ENCODE results near the gene KRT6A.
"Not testable (repeated sequence)": the region's sequence is repeated elsewhere in the genome, so short reads cannot be mapped to it uniquely, and the experiment has no call there.

KRT6A gene

DNA sequence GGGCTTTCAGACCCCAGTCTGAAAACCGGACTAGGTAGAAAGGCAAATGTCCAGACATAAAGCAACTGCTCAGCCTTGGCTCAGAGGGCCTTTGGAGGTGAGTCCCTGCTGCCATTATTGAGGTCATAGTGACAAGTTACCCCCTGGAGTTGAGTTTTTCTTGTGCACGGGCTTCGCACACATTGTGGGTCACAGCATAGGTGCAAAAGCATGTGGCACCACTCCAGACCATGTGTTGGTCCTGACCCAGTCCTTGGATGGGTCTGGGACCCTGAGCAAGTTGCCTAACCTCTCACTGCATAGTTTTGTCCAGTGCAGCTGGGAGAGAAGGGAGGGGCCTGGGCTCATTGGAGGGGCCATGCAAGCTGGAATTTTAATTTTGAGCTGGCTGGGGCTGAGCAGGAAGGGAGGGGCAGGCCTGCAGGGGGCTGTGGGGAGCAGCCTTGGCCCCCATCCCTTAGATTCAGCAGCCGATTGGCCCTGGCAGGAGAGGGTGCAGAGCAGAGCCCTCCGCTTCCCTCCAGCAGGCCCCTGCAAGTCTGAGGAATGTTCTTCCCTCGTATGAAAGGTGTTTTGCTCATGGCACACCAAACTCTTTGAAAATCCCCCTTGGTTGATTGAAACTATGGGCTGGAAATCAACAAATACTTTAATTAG, 31.3 kb upstream of the KRT6A start:
- no peak for DNase-seq

DNA sequence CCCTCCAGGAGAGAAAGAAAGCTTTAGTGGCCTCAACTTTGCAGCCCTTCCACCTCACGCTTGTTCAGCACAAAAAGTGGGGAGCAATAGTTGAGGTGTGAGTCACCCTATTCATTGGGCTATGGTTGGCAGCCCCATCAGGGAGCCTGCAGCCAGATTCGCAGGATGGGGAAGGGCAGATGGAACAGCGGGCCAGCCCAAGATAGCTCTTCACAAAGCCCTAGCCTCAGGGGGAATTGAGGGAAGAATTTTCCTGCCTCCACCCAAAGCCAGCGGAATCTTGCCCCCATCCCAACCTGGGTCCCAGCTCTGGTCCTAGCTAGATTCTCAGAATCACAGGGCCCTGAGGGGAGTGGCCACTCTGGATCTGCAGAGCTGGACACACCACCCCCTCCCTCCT, 30.8 kb upstream of the KRT6A start:
- DNase-seq = no peak

DNA sequence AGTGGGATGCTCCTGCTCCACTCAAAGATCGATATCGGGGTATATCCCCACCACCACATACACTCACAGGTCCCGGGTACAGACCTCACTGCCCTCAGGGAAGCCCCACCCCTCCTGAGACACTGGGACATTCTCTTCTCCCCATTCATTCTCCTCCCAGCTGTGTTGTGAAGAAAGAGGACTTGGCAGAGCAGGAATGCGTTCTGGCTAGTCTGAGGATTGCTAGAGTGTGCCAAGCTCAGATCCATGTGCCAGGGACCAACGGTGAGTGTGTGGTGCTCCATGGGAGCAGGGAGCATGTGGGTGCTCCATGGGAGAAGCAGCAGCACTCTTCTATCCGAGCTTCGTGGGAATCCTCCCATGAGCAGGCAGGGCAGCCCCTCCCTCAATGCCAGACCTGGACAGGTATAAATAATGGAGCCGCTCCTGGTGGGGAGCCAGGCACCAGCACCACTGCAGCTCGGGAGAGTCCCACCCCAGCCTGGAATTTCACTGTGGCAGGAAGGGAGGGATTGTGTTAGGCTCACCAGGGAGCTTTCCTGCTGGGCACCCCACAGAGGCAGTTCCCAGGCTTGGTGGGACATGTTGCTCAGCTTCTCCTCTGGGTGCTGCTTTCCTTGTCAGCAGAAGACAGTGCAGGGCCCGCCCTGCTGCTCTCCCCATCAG, 29.4 kb upstream of the KRT6A start:
- DNase-seq = no peak

DNA sequence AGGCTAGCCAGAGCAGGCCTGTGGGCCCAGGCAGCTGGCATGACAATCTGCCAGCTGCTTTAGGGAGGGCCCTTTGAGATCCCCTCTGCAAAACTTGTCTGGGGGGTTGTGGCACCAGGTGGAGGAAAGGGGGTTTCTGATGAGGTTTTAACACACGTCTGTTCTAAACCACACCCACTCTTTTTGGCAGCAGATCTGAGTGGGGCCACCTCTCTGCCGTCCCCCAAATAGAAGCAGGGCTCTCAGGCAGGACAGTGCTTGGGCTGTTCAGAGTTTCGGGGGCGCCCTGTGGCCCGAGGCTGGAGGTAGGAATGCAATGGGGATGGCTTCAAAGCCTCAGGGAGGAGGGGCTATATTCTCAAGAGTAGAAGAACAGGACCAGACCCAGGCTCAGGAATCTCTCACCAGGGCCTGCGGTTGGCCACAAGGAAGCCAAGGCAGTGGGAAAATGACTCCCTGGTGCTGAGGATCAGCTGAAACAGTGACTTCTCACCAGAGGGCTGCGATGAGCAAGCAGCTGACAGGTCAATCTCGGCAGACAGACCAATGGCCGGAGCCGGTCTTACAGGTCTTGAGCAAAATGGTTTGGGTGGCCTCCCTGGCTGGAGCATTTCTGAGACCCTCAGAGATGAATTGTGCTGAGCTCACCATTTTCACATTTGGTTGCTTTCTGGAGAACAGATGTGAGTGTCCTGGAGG, 28.7 kb upstream of the KRT6A start:
- no peak for DNase-seq

DNA sequence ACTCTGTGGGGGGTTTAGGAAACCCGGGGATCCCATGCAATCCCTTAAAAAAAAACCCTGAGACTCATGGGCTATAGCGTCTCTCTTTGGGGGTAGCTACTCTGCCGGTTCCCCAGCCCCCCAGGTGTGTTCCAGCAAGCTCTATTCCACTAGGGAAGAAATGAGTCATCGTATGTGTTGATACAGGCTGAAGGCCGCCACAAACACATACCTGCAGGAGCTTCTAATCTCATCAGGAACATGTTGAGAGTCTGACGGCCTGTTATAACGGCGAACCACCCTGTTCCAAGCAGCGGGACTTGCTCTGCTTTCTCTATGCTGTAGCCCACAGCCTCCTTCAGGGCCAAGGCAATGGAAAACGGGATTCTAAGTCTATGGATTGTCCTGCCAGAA, 28.1 kb upstream of the KRT6A start:
- no peak for DNase-seq

DNA sequence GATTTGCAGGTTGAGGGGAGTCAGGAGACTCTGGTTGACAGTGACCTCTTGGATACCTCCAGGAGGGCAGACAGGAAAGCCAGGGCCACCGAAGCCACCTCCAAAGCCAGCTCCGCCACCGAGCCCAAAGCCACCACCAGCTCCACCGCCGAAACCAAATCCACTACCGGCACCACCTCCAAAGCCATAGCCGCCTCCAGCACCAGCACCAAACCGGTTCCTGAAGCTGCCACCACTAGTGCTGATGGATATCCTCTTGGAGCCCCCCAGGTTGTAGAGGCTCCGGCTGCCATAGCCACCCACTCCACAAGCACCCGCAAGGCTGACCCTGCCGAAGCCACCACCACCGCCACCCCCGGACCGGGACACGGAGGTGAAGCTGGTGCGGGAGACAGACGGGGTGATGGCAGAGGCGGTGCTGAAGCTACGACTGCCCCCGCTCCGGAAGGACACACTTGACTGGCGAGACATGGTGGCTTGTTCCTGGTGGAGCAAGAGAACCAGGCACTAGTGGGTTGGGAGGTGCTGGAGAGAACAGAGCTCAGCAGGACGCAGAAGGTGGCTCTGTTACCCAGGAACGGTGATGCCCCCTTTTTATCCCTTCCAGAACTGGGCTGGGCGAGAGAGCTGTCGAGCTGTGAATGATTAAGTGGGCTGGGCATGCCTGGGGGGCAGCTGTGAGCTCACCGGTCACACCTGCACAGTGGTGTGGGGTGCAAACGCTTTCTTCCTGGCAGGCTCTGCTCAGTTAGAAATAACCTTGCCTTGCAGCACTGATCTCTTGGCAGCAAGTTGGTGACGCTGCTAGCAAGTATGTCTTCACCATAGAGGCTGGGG, 27.0 kb upstream of the KRT6A start, which contains the start of gene KRT5:
Gene KRT5 (minus strand): TSS at position 569 of the 837 bp plus-strand sequence. CDS start 98 bp downstream, at position 471.
- no peak for DNase-seq

DNA sequence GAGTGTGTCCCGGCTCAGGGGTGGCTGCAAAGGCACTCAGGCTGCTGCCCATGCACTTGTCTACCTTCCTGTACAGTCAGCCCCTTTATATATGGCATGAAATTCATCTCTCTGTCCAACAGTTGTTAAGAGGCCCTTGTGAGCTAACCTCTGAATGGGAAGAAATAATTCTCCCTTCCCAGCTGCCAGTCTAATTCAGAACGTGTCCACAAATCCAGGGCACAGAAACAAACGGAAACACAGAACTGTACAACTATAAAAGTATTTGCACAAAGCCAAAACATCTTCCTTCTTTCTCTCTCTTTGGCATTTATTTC, 26.3 kb upstream of the KRT6A start:
- no peak for DNase-seq

DNA sequence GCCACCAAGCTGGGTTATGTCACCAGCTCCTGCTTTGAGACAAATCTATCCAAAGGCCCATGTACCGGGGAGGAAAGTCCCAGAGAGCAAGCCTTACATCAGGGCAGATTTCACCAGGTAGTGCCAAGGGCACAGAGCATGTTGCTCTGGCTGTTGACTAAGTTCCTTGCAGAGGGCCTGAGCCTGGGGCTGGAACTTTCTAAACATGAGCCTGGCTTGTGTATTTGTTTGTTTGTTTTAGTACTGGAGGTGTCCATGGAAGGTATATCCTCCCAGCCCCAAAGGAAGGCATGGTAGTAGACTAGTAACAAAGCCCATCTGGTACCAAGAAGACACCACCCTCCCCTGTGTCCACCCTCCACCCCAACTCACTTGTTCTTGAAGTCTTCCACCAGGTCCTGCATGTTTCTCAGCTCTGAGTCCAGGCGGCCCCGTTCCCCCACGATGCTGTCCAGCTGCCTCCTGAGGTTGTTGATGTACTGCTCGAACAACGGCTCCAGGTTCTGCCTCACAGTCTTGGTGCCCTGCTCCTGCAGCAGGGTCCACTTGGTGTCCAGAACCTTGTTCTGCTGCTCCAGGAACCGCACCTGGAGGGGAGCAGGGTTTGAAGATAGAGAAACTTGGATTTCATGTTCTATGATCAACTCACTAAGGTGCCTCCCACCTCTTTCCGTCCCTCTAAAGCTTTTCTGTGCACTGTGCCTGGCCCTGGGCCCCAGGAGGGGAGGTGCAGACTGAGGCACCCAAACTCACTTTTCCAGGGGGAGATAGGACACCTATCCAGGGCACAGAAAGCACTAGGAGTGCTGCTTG, 25.7 kb upstream of the KRT6A start:
- DNase-seq = no peak

DNA sequence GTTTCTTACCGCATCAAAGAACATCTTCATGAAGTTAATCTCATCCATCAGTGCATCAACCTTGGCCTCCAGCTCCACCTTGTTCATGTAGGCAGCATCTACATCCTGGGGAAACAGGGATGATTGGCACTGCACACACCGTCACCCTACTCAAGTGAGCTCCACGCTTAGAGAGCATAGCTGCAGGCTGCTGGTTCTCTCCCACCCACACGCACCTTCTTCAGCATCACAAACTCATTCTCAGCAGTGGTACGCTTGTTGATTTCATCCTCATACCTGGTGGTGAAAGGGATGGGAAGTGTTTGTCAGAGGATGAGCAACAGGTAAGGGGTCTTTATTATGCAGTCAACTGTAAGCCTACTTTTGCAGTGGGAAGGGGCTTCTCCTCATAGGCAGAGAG, 24.8 kb upstream of the KRT6A start:
- DNase-seq = no peak

DNA sequence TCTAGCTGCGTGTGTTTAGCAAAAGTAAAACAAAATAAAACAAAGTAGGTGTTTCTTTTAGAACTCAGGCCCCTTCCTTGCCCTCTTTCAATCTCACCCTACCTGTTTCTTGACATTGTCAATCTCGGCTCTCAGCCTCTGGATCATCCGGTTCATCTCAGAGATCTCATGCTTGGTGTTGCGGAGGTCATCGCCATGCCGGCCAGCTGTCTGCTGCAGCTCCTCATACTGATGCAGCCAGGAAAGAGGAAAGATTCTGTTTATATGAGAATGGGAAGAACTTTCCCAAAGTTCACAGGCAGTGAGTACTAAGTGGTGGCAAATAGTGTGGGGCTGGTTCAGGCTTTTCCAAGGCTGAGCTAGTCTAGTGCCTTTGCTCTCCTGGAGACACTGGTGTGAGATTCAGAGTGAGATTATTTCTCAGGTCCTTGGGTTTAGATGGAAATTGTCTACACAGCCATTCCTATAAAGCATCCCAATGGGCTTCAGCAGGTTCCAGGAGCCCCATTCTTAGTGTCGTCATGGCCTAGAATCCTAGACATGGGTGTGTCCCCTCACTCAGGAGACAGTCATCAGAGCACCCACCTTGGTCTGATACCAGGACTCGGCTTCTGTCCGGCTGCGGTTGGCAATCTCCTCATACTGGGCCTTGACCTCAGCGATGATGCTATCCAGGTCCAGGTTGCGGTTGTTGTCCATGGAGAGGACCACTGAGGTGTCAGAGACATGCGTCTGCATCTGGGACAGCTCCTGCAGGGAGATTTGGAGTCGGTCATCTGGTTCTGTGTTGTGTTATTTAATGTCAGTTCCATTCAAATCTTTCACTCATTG, 24.2 kb upstream of the KRT6A start:
- DNase-seq = no peak

DNA sequence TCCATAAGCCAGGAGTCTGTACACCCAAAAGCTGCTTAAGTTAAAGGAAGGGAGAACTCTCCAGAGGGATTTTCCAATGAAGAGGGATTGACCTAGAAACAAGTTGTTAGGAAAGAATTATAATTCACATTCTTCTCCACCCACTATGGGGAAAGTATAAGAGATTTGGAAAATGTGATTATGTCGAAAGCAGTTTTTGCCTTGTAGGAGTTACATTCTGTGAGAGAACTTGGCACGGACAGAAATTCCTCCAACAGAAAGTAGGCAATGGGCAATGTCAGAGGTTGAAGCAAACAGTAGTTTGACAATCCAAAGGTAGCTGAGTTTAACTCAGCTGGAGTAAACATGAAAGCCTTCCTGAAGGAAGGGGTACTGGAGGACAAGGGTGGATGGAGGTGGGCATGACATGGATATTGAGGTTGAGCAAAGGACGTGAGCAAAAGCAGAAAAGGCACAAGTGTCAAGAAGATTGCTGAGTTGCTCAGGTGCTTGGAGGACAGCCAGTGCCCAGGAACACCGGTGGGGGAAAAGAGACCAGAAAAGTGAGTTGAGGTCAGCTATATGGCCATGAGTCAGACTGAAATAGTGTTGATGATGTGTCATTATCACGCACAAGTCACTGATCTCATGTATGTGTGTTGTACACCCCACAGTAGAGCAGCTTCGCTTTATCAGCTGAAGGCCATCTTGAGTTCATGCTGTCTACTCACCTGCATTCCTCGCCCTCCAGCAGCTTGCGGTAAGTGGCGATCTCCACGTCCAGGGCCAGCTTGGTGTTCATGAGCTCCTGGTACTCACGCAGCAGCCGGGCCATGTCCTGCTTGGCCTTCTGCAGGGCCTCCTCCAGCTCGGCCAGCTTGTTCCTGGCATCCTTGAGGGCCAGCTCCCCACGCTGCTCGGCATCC, 23.1 kb upstream of the KRT6A start:
- peak; percentile 39 for DNase-seq

DNA sequence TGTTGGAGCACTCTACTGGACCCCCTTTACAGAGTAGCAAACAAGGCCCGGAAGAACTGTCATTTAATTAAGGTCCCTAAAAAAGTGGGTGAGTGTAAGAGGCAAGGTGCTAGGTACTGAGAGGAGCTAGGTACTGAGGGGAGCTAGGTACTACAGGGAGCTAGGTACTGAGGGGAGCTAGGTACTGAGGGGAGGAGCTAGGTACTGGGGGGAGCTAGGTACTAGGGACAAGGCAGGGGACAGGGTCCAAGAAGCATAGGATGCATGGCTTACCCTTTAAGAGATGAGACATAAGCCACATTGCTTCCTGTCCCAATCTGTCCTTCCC, 22.2 kb upstream of the KRT6A start:
- no peak for DNase-seq

DNA sequence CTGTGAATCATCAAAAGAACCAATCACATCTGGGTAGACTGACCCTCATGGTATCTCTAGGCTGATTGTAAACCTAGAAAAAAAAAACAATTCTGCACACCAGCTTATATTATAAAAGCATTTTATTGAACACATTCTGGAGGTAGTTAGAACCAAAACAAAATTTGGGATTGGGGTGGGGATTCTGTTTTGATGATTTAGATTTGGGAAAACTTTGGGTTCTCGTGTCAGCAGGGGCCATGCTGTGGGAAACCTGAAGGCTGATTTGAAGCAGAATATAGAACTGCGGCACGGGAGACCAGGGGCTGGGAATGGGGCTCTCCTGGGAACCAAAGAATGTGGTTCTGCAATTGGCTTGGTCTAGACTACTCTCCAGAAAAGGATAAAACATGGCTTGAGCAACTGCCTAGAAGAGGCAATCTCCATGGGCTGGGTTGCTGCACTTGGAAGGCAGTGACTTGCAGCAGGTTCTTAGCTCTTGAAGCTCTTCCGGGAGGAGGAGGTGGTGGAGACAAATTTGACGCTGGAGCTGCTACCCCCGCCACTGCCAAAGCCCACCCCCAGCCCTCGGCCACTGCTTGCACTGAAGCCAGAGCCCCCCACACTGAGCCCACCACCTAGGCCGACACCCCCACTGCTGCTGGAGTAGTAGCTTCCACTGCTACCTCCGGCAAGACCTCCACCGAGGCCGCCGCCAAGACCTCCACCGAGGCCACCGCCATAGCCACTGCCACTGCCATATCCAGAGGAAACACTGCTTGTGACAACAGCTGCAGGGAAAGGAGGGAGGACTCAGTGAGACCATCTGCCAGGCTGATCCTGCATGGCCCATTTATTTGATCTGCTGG, 21.6 kb upstream of the KRT6A start:
- no peak for DNase-seq

DNA sequence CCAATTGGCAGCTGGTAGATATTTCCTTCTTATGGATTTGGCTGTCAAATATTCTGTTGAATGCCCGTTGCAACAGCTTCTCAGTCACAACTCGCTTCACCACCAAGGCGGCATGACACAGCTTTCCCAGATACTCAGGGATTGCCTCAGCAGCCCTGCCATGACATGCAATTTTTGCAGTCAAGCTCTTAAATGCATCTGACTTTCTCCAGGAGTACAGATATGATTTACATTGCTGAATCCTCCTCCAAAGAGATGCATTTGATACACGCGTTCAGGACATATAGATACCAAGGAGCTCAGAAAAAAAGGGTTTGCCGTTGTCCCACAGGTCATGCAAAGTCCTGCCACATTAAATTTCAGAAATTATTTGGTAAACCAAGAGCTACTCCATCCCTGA, 20.7 kb upstream of the KRT6A start:
- no peak for DNase-seq

DNA sequence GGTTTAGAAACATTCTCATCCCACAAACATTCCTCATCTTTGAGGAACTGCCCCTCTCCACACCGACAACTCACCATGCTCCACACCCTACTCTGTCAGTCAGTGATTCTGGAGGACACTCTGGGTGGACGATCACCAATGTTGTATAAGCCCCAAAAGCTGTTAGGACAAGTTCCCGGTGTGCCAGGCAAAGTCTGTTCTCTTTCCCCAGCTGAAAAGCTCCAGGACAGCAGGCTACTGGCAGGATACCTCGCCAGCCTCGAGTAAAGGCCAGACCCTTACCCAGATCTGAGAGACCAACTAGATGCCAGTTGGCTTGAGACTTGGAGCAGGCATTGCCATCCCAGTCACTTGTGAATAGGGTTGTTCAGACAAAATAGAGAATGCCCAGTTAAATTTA, 15.2 kb upstream of the KRT6A start:
- no peak for DNase-seq

DNA sequence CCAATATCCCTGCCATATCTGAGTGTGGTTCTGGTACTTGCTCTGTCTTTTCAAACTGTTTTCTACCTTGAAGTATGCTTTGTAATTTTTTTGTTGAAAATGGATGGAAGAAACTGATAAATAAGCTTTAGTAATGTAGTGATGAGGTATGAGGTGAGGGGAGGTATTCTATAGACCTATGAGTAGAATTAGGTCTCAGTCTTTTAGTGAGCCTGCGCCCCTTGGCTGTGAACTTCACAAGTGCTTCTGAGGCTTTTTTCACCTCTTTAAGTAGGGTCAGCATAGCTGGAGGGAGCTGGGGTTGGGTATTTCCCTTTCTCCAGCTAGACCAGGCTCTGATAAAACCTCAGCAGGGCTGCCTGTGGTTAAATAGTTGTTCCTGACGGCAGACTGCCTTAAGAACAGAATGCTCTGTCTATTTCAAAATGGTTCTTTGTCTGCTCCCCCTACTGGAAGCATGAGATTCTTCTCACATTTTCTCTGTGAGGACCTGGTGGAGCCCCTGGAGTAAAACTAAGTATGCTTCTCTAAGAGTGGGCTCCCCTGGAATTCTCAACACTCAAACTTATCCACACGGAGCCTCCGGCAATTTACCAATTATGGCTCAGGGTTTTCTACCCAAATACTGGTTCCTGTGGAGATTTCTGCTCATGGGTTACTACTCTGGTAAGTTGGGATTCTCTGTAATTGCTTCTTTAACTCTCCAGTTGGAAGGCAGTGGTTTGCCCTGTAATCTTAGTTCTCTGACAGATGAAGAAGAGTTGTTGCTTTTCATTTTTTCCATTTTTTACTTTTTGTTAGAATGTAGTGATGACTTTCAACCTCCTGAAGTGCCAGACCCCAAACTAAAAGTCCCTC, 14.0 kb upstream of the KRT6A start:
- DNase-seq = peak; percentile 76

DNA sequence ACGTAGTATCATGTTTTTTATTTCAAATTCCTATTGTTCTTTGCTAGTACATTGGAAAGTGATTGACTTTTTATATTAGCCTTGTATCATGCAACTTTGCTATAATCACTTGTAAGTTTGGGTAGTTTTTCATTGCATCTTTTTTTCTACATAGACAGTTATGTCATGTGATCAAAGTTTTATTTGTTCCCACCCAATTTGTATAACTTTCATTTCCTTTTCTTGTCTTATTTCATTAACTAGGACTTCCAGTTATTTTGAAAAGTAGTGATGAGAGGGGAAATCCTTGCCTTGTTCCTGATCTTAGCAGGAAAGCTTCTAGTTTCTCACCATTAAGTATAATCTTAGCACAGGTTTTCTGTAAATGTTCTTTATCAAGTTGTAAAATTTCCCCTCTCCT, 9.8 kb upstream of the KRT6A start:
- no peak for DNase-seq

DNA sequence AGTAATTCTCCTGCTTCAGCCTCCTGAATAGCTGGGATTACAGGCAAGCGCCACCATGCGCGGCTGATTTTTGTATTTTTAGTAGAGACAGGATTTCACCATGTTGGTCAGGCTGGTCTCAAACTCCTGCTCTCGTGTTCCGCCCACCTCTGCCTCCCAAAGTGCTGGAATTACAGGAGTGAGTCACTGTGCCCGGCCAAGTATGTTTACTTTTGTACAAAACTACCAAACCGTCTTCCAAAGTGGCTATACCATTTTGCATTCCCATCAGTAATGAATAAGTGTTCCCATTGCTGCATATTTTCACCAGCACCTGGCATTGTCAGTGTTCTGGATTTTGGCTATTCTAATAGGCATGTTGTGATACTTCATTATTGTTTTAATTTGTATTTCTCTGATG, 8.4 kb upstream of the KRT6A start:
- no peak for DNase-seq

DNA sequence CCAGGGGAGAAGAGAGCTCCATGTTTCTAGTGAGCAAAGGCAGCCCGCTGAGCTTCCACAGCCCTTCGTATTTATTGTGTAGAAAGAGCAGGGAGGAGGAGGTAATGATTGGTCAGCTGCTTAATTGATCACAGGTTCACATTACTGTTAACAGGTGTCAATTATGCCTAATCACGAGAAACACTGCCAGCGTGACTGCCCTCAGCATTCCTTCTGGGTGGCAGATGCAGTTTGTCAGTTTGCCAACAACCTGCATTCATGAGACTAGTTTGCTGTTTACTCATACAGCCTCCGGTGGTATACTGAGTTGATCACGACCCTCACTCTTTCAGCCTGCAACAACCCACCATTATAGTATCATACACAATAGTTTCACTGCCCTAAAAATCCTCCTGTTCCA, 7.5 kb upstream of the KRT6A start:
- not testable (repeated sequence) for DNase-seq

Measured in RPMI8226 (cell line).